Measurements from ENCODE around the gene ABHD8.

GRCh38 chr19:17243211-17243829, 59.9 kb downstream of the ABHD8 start:
- no peak for TF ChIP-seq POLR2A (IDR thresholded peaks at IDR 0.05; ENCODE audit: low read depth, low read length)
- no peak for TF ChIP-seq TAF1 (IDR thresholded peaks at IDR 0.05; ENCODE audit: borderline replicate concordance, low read depth, low read length)

Data from GM12892 (cell line).